HepG2 (cell line): ENCODE measurements around the gene OR52K1.

Experiments
- CHCHD3 ChIP-seq: sonication (generic); formaldehyde crosslinking; IDR thresholded peaks from 2 replicates; pipeline ENCODE4 v1.8.0; 2022; ENCODE audit warnings: mild to moderate bottlenecking, missing genetic modification reagents, moderate library complexity
- CTCF ChIP-seq: sonication (generic); formaldehyde crosslinking; IDR thresholded peaks from 2 replicates; pipeline ENCODE4 v1.5.0; 2020; ENCODE audit warnings: mild to moderate bottlenecking, missing genetic modification reagents, moderate library complexity
- EZH2 ChIP-seq: conservative IDR thresholded peaks from 2 replicates; pipeline ENCODE4 v1.6.1; 2012; ENCODE audit warnings: mild to moderate bottlenecking, low read depth, low read length, moderate library complexity
- SIN3A ChIP-seq: IDR thresholded peaks from 2 replicates; pipeline ENCODE4 v1.6.1; 2011; ENCODE audit warnings: low read depth, mild to moderate bottlenecking, control low read depth, low read length, borderline replicate concordance
- ZNF331 ChIP-seq: sonication (generic); formaldehyde crosslinking; IDR thresholded peaks from 2 replicates; pipeline ENCODE4 v1.4.0; 2020; ENCODE audit warnings: missing genetic modification reagents
- ZNF496 ChIP-seq: sonication (generic); formaldehyde crosslinking; IDR thresholded peaks from 2 replicates; pipeline ENCODE4 v1.8.1; 2023; ENCODE audit warnings: mild to moderate bottlenecking, moderate library complexity, missing genetic modification reagents; ENCODE audit not compliant: insufficient replicate concordance
- TF ChIP-seq, protein P1 (sequence below): sonication (generic); formaldehyde crosslinking; IDR thresholded peaks from 2 replicates; pipeline ENCODE4 v1.5.1; 2020; ENCODE audit warnings: mild to moderate bottlenecking, missing genetic modification reagents, moderate library complexity

DNA sequence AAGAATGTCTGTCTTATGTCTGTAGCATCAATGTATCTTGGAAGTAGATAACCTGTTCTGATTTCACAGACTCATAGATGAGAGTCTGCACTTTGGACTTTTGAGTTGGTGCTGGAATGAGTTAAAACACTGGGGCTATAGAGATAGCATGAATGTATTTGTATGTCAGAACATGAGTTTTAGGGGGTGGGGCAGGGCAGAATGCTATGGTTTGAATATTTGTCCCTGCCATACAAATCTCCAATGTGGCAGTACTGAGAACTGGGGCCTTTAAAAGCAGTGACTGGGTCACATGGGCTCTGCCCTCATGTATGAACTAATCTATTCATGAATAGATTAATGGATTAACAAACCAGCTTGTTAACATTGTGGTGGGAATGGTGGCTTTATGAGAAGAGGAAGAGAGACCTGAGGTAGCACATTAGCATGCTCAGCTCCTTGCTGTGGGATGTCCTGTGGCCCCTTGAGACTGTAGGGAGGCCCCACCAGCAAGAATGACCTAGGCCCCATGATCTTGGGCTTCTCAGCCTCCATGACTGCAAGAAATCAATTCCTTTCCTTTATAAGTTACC is 15.5 kb upstream of the OR52K1 start:
- TF ChIP-seq, protein P1, sequence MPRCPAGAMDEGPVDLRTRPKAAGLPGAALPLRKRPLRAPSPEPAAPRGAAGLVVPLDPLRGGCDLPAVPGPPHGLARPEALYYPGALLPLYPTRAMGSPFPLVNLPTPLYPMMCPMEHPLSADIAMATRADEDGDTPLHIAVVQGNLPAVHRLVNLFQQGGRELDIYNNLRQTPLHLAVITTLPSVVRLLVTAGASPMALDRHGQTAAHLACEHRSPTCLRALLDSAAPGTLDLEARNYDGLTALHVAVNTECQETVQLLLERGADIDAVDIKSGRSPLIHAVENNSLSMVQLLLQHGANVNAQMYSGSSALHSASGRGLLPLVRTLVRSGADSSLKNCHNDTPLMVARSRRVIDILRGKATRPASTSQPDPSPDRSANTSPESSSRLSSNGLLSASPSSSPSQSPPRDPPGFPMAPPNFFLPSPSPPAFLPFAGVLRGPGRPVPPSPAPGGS (CRISPR knock-in tag) = no peak
- no peak for TF ChIP-seq CTCF
- no peak for TF ChIP-seq ZNF331 (CRISPR knock-in tag)
- no peak for TF ChIP-seq EZH2
- TF ChIP-seq SIN3A = no peak
- no peak for TF ChIP-seq CHCHD3 (CRISPR knock-in tag)
- no peak for TF ChIP-seq ZNF496 (CRISPR knock-in tag)
